GM19351 (cell line): ENCODE data around the gene MS4A8.
"Not testable (repeated sequence)": the region's sequence is repeated elsewhere in the genome, so short reads cannot be mapped to it uniquely, and the experiment has no call there.

Experiments used
- ATAC-seq: cut with Tn5 transposase; IDR thresholded peaks from one replicate; pipeline ENCODE4 v1.9.1; 2021; ENCODE audit warnings: mild to moderate bottlenecking, moderate library complexity; ENCODE audit not compliant: unreplicated experiment

MS4A8 gene, protein sequence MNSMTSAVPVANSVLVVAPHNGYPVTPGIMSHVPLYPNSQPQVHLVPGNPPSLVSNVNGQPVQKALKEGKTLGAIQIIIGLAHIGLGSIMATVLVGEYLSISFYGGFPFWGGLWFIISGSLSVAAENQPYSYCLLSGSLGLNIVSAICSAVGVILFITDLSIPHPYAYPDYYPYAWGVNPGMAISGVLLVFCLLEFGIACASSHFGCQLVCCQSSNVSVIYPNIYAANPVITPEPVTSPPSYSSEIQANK

DNA sequence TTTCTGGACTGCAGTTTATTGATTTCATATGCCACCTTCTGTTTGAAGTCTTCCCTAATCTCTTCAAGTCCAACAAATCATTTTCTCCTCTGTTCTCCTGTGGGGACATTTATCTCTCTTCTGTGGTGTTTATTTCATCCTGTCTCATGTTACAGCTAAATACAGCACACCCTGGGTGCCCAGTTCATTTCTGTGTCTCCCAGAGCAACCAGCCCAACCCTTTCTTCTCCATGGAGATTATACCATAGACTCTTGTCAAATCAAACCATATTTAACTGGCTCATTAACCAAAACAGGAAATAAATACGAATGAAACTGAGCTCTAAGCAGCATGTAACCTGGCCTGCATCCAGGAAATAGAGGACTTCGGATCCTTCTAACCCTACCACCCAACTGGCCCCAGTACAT, at the start of gene MS4A8:
MS4A8 (plus strand) TSS at position 329 of the 408 bp plus-strand sequence. CDS start 1,249 bp downstream, outside the sequence.
- ATAC-seq, result no peak

DNA sequence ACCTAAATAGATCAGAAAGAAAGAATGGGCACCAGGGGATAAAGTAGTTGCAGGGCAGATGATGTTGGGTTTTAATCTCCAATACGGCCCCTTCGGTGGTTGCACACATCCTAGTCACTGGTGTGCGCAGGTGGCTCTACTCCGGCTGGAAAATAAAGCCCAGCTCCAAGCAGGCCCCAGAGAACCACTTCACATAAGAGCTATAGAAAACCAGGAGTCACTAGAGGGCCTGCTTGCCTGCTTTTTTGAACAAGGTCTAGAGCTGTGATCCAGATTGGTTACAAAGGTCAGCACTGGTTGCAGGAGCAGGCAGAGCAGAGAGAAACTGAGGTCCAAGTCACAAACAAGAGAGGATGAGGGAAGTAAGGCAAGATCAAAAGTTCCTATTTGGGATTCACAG, 41.5 kb upstream of the MS4A8 start:
- no peak for ATAC-seq

DNA sequence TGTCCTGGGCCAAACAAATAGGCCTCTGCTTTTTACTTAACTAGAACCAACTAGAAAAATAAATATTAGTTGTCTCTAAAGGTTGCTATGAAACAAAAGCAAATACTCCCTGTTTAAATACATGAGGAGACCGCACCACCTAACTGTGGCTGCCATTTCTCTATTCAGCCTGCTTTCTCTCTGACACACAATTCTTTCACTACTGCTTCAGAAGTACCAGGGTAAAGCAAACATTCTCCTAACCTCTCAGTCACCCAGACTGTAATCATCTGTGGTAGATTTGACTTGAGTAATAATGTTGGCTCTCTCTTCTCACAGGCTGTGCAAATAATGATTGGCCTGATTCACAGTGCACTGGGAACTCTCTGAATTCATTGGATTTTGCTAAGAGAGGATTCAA, 41.0 kb upstream of the MS4A8 start:
- no peak for ATAC-seq

DNA sequence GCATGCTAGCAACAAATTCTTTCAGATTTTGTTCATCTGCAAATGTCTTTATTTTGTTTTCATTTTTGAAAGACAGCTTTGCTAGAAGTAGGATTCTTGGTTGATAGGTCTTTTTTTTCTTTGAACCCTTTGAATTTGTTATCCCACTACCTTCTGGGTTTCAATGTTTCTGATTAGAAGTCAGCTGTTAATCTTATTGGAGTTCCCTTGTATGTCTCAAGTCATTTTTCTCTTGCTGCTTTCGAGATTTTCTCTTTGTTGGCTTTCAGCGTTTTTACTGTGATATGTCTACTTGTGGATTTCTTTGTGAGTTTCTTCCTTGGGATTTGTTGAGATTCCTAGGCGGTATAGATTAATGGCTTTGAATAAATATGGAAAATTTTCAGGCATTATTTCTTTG, 27.2 kb upstream of the MS4A8 start:
- no peak for ATAC-seq

DNA sequence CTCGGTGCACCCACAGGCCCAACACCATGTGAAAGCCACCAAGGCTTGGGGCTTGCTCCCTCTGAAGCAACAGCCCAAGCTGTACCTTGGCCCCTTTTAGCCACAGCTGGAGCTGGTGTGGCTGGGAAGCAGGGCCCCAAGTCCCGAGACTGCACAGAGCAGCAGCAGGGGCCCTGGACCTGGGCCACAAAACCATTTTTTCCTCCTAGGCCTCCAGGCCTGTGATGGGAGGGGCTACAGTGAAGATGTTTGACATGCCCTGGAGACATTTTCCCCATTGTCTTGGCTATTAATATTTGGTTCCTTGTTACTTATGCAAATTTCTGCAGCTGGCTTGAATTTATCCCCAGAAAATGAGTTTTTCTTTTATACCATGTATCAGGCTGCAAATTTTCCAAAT, 21.2 kb upstream of the MS4A8 start:
- not testable (repeated sequence) for ATAC-seq

DNA sequence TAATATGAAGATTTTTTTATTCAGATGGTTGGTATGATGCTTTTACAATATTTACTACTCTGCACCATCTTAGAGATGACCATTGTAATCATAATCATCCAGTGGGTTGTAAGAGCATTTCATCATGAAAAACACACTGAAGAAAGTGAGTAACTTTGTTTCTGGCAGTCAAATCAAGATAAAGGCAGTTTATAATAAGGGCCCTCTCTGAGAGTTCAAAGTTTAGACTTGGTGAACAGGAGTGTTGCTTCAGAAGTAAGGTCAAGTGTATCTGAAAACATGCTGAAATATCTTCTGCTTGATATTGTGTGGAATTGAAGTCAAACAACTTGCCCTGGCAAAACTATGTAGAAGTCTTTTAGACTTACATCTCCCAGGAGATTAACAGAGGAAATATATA, 19.5 kb upstream of the MS4A8 start:
- ATAC-seq, result no peak

DNA sequence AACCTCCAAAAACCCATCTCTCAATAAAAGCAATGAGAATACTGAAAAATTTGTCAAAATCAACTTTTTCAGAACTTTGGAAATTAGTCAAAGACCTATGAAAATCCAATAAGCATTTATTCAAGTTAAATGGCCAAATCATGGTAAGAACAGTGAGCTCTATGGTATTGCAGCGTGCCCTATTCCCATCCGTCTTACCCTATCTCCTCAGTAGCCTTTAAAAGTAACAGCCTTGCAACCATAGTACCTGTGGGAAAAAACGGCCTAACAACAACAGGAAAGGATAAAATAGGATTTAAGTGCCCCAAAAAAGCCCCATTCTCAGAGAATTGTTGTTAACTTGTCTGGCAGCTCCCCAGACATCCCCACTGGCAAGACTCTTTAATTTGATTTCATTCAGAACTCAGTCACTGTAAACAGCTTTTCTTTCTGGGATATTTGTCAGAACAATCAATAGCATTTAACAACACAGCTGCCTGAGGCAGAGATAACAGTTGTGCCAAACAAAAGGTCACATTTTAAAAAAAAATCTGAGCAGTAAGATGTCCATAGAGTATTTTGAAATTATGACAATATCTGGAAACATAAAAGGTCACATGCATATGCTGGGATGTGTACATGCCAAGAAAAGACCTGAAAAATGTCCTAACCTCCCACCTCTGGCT, 18.8 kb upstream of the MS4A8 start:
- no peak for ATAC-seq

DNA sequence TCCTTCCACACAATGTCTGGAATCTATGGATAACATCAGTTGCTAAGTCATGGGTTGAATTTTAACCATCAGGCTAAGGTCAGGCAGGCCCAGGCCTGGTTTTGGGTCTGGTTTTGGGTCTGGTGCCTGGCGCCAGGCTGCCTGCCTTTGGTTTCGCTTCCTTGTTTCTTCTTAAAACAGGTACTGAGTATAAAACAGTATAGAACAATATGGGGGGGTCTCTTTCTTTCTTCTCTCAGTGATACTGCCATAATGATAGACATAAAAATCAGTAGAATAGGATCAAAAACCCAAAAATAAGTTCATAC, 14.9 kb upstream of the MS4A8 start:
- not testable (repeated sequence) for ATAC-seq

DNA sequence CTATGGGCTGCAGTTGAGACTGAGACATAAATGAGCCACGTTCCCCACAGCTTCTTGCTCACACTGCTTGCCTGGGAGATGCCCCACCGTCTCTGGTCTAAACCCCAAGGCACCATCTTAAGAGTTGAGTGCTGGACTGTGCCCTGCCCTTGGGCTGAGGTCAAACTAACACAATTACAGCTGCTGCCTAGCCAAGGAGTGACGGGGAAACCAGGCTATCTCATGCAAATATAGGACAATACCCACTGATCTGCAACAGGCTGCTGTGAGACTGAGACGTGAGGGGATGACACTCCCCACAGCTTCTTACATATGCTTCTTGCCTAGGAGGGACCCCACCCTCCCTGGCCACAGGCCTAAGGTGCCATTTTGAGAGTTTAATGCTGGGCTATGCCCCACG, 7.8 kb upstream of the MS4A8 start:
- ATAC-seq, result no peak

DNA sequence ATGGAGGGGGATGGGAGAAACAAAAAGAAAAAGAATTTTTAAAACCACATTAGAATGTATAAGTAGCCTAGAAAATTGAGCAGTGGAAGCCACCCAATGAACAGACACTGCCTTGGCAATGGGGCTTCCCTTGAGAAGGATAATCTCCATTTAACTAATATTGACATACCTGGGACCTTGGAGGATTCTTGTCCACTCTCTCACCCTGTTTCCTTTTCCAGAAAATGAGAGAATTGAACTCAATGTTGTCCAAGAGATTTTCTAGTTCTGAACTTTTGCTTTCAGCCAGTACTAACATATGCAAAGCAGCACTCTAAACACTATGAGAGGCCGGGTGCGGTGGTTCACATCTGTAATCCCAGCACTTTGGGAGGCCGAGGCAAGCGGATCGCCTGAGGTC, 524 bp downstream of the MS4A8 start:
- no peak for ATAC-seq

DNA sequence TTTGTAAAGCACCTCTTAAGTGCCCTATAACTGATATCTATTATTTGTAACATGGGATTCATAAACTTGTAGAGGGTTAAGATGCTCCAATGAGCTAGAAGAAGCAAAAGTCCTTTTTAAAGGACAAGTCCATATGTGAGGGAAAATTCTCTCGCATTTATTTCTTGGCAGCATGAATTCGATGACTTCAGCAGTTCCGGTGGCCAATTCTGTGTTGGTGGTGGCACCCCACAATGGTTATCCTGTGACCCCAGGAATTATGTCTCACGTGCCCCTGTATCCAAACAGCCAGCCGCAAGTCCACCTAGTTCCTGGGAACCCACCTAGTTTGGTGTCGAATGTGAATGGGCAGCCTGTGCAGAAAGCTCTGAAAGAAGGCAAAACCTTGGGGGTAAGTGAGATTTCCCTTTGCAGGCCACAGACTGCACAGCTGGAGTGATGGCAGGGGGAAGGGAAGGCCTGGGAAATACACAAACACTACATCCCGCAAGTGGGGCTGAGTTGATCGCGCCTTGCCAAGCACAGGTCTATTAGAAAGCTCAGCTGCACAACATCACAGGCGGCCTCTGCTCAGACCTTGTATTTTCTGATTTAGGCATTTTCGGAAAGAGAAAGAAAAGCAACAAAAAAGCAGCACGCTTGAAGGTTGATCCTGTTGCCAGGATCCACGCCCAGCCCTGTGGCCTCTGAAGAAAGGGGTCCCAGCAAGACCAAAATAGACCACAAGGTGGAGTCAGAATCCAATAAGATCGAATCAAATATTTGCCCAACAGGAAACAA, 1.5 kb downstream of the MS4A8 start:
- ATAC-seq, result no peak

DNA sequence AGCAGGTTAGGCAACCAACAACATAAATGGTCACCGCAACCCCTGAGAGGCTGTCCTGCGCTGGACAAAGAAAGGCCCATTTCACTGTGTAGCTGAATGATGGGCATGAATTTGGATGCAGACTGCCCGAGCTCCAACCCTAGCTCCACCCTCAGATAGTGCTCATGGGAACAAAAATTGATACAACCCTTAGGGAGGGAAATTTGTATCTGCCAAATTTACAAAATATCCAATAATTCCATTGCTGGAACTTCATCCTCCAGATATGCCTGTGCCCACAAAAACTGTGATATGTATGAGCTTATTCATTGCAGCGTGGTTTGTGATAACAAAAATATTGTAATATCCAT, 2.0 kb downstream of the MS4A8 start:
- ATAC-seq, result no peak

DNA sequence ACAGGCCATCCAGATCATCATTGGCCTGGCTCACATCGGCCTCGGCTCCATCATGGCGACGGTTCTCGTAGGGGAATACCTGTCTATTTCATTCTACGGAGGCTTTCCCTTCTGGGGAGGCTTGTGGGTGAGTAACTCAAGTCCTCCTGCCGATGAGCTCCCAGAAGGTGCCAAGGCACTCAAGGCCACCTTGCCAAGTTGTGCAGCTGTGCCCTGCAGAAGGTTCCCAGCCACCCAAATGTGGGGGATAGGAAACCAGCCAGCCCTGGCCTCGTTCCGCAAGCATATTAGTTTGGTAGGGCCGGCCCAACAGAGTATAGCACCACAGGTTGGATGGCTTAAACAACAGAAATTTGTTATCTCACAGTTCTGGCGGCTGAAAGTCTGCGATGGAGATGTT, 4.0 kb downstream of the MS4A8 start:
- no peak for ATAC-seq

DNA sequence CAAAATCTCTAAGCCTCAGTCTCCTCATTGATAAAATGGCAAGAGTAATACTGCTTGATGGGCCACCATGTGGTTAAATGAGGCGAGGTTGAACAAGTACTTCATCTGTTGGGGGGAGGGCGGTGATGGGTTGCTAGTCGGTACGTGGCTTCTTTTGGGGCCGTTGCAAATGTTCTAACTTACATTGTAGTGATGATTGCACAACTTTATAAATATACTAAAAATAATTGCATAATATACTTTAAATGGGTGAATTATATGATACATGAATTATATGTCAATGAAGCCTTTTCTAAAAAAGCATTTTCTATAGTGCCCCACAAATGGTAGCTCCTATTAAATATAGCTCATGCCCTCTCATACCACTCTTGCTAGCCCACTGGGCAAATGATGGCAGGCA, 6.5 kb downstream of the MS4A8 start:
- ATAC-seq, result no peak

DNA sequence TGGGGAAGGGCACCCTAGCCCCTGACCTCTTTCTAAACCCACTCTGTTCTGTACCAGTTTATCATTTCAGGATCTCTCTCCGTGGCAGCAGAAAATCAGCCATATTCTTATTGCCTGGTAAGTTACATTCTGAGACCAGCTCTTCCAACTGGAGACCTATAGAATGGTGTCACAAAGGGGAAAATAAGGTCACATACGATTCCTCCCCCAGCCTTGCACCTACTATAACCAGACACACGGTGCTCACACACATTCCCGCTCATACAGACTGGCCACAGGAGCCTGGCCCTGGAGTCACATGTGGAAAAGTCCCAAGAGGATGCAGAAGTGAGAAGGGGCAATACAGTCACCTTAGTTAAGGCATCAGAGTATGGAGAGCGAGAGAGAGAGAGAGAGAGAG, 7.5 kb downstream of the MS4A8 start:
- no peak for ATAC-seq

DNA sequence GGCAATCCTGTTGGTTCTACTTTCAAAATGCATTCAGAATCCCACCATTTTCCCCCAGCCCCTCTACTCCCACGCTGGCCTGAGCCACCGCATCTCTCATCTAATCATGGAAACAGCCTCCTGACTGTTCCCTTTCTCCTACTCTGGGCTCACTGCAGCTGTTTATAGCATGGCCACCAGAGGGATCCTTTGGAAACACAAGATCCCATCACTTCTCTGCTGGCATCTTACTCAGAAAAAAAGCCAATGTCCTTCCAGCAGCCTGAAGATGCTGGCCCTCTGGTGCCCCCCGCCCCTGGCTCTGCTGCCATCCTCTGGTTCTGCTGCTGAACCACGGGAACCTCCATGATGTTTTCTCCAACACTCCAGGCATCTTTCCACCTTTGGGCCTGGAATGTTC, 11.1 kb downstream of the MS4A8 start:
- no peak for ATAC-seq

DNA sequence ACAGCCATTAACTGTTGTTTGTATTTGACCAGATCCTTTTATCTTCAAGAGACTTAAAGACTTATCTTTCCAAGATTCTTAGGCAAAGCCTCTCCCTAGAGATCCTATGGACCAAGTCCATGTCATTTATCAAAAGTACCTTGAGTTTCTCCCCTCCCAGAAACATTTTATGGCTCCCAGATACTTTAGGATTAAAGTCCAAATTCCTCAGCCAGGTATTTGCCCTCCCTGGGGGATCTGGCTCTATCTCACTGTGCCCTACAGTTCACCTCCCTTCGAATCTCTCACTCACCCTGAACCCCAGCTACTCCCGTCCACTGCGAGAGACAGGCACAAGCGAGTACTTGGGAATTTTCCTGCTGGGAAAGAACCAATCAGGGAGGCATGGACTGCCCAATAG, 11.9 kb downstream of the MS4A8 start:
- no peak for ATAC-seq

DNA sequence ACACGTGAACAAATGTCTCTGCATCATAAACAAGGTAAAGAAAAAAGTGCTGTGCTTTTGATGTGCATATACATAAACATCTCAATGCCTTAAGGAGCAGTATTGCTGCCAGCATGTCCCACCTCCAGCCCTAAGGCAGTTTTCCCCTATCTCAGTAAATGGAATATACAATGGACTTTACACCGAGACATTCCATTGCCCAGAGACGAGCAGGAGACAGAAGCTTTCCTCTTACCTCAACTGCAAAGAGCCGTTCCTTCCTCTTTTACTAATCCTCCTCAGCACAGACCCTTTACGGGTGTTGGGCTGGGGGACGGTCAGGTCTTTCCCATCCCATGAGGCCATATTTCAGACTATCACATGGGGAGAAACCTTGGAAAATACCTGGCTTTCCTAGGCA, 14.0 kb downstream of the MS4A8 start:
- not testable (repeated sequence) for ATAC-seq

DNA sequence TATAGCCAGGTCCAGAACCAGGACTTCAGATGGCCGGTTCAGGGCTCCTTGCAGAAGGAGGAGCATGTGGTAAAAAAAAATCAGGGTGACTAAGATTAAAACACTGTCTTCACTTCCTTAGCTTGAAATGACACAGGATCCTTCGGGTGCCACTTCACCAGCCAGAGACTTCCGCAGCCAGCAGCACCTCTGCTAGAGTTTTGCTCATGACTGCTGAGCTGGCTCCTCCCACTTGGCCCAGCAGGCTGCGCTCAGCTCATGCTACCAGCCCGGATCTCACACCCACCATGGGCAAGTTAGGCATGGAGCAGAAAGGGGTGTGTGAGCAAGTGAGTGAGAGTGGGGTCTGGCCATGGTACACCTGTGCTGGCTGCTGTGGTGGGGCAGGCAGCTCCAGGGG, 18.5 kb downstream of the MS4A8 start:
- ATAC-seq, result no peak

DNA sequence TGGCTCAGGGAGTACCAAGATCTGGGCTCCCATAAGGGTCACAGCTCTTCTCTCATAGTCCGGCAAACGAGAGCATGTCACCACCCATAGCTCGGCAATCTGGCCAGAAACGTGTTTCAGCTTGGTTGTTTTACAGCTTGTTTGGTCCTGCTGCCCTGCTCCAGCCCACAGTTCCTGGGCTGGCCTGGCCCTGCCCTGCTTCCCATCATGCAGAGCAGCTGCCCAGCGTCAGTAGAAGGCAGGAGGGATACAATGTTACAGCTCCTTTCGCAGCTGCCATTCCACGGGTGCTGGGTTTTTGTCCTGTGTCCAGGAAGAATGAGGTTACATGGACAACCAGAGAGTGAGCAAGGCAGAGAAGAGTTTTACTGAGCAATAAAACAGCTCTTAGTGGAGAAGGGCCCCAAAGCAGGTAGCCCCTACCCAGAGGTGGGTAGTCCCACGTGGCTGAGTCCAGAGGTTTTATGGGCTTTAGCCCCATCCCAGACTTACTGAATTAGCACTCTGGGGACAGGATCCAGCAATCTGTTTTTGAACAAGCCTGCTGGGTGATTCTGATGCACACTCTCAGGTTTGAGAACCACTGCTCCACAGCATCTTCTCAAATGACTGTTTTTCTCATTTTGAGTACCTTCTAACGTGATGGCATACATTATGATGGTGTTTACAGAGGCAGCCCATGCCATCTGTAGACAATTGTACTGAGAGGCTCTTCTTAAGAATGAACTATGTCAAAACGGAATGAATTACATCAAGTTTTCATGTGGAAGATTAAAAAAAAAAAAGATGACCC, 19.3 kb downstream of the MS4A8 start:
- ATAC-seq, result no peak

DNA sequence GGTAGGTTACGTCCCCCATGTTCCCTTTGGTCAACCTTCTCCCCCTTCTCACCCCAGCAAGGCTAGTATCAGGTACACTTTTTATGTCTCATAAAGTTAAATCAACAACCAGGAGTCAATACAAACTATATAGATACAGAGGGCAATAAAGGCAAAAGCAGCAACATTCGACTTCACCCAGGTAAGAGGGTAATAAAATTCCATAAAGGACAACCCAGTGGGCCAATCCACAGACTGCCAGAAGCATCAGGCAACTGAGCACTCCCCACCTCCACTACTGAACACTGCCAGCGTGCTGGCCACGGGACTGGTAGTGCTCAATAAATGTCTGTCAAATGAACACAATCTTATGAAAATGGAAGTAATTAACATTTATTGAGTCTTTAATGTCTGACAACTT, 20.0 kb downstream of the MS4A8 start:
- no peak for ATAC-seq

DNA sequence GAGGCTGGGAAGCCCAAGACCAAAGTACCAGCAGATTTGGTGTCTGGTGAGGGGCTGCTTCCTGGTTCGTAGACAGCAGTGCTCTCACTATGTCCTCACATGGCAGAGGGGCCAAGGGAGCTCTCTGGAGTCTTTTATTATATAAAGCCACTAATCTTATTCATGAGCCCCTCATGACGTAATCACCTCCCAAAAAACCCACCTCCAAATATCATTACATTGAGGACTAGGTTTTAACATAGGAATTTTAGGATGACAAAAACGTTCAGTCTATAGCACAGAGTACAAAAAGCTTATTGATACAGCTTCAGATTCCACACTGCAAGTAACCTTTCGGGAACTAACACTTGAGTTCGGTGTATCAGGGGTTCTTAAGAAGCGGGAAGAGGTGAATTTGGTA, 21.0 kb downstream of the MS4A8 start:
- no peak for ATAC-seq
